GM12864 (cell line): ENCODE measurements around the gene PSMD9.
A peak's percentile ranks its signal among the peaks of the same experiment; 100 is the strongest.

ENCODE experiments used
- DNase-seq: peaks from one replicate; pipeline ENCODE4 v3.0.0-alpha.2; 2011; ENCODE audit warnings: low read depth
- H3K4me3 ChIP-seq: 2 replicates; pipeline ENCODE4 v1.5.1; 2011; ENCODE audit warnings: mild to moderate bottlenecking, low read depth, low read length, control low read depth
- CTCF ChIP-seq: IDR thresholded peaks from 2 replicates; pipeline ENCODE4 v1.5.1; 2011; ENCODE audit warnings: low read depth, mild to moderate bottlenecking, moderate library complexity, low read length, control low read depth, inconsistent platforms; ENCODE audit errors: missing control alignments

PSMD9 gene

GRCh38 chr12:121888478-121889273, at the start of gene PSMD9:
TSS of gene PSMD9 (plus strand) at chr12:121888790. CDS start at chr12:121888857, 67 bp downstream.
- peak; percentile 72 for TF ChIP-seq CTCF
- DNase-seq = peak; percentile 93
- peak within 1 kb of the TSS; percentile 72 for H3K4me3 ChIP-seq

- H3K4me3 ChIP-seq = peak overlapping the region; percentile 74
- peak; percentile 15 for TF ChIP-seq CTCF
- peak; percentile 88 for DNase-seq
Observed at GRCh38 chr12:121839106-121839992, 49.2 kb upstream of the PSMD9 start.

GRCh38 chr12:121839993-121840761, 48.4 kb upstream of the PSMD9 start:
- DNase-seq = no peak
- H3K4me3 ChIP-seq = peak overlapping the region; percentile 74
- TF ChIP-seq CTCF = no peak

GRCh38 chr12:121843236-121843982, 45.2 kb upstream of the PSMD9 start:
- no peak overlapping the region for H3K4me3 ChIP-seq
- no peak for TF ChIP-seq CTCF
- no peak for DNase-seq

GRCh38 chr12:121845701-121846100, 42.9 kb upstream of the PSMD9 start:
- no peak for DNase-seq

More at GRCh38 chr12:121845701-121846100, 42.9 kb upstream of the PSMD9 start:
- TF ChIP-seq CTCF = no peak
- H3K4me3 ChIP-seq = no peak overlapping the region
